Measurements from ENCODE around the gene NCAPD2. TPM values are rescaled to one million over a fixed set of nuclear protein-coding genes. Genes with fewer than 3 reads are reported as not detected.
A peak's percentile ranks its signal among the peaks of the same experiment; 100 is the strongest.

Gene NCAPD2
- total and polyA plus RNA-seq, 2 donors (not counting 3 experiments of a cell fraction or from before 2014, with no cell fraction given): 41.8 to 90.1 TPM

DNA sequence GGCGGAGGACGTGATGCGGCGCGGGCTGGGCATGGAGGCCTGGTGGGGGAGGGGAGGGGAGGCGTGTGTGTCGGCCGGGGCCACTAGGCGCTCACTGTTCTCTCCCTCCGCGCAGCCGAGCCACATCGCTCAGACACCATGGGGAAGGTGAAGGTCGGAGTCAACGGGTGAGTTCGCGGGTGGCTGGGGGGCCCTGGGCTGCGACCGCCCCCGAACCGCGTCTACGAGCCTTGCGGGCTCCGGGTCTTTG lies 40.7 kb downstream of the NCAPD2 start:
- no peaks in the 10 kb centered on the region for H3K9me3 ChIP-seq (replicated peaks; ENCODE audit: control insufficient read depth, insufficient read depth, low read length)
- no TSS peak for BruUV-seq (replicated peaks)
- H4K20me1 ChIP-seq (replicated peaks; ENCODE audit: control insufficient read depth, extremely low read depth, insufficient read depth, low read length): no peaks in the 10 kb centered on the region
- peak overlapping the region; percentile 73 for H3K27ac ChIP-seq (ENCODE audit: insufficient read depth, low read depth, low read length)
- no peak for TF ChIP-seq FOS (IDR thresholded peaks at IDR 0.05; ENCODE audit: borderline replicate concordance, insufficient read depth, low read length)
- no peak for TF ChIP-seq POLR2A (IDR thresholded peaks at IDR 0.05; ENCODE audit: low read depth, low read length)
- no peak for TF ChIP-seq EZH2 (IDR thresholded peaks at IDR 0.05; ENCODE audit: borderline replicate concordance, low read depth, low read length, severe bottlenecking)
- TF ChIP-seq POLR2AphosphoS5 (IDR thresholded peaks at IDR 0.05; ENCODE audit: insufficient read depth, low read depth, low read length): no peak
- TF ChIP-seq GATA2 (IDR thresholded peaks at IDR 0.05; ENCODE audit: insufficient read depth, insufficient read length, low read depth, low read length): no peak
- TF ChIP-seq, protein P1, sequence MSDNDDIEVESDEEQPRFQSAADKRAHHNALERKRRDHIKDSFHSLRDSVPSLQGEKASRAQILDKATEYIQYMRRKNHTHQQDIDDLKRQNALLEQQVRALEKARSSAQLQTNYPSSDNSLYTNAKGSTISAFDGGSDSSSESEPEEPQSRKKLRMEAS (IDR thresholded peaks at IDR 0.05; ENCODE audit: insufficient read depth, insufficient read length): no peak
- no peak for TF ChIP-seq JUN (IDR thresholded peaks at IDR 0.05; ENCODE audit: borderline replicate concordance, insufficient read depth, insufficient read length, low read depth)
- TF ChIP-seq MYC (IDR thresholded peaks at IDR 0.05; ENCODE audit: low read depth, low read length): no peak
- TF ChIP-seq, protein P2, sequence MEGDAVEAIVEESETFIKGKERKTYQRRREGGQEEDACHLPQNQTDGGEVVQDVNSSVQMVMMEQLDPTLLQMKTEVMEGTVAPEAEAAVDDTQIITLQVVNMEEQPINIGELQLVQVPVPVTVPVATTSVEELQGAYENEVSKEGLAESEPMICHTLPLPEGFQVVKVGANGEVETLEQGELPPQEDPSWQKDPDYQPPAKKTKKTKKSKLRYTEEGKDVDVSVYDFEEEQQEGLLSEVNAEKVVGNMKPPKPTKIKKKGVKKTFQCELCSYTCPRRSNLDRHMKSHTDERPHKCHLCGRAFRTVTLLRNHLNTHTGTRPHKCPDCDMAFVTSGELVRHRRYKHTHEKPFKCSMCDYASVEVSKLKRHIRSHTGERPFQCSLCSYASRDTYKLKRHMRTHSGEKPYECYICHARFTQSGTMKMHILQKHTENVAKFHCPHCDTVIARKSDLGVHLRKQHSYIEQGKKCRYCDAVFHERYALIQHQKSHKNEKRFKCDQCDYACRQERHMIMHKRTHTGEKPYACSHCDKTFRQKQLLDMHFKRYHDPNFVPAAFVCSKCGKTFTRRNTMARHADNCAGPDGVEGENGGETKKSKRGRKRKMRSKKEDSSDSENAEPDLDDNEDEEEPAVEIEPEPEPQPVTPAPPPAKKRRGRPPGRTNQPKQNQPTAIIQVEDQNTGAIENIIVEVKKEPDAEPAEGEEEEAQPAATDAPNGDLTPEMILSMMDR (IDR thresholded peaks at IDR 0.05; ENCODE audit: extremely low read depth in 1 of 2, insufficient read depth in 1 of 2, low read depth in 1 of 2, low read length in 2 of 2): no peak
- intact Hi-C loops (cut with micrococcal nuclease) (loop anchor here (1.0 to 2.0 kb wide), 4 partner anchors 20 to 212 kb away; partner anchors contain the start of gene MRPL51), dilution Hi-C loops (cut with MboI; ENCODE audit: extremely low pct_ligation_motif_present, low sequenced_read_pairs) (no loop called here)
- H3K4me2 ChIP-seq (ENCODE audit: insufficient read depth, low read length): peak overlapping the region; percentile 9
- H3K4me1 ChIP-seq (ENCODE audit: control insufficient read depth, extremely low read depth, insufficient read depth, low read length): peaks cover 34% of the 10 kb centered on the region
- H2AFZ ChIP-seq (ENCODE audit: low read depth, low read length): no peak overlapping the region
- FAIRE-seq: no peak
- H3K9ac ChIP-seq (replicated peaks; ENCODE audit: extremely low read depth, insufficient read depth, low read length): peak overlapping the region; percentile 96
- DNase-seq (ENCODE audit: low read depth, low spot score): no peak
- H3K27me3 ChIP-seq (ENCODE audit: control insufficient read depth in 2 of 2, insufficient read depth in 2 of 2, low read length in 2 of 2): no peaks in the 10 kb centered on the region
- no peaks in the 10 kb centered on the region for H3K9me1 ChIP-seq (replicated peaks; ENCODE audit: control insufficient read depth, extremely low read depth, insufficient read depth, low read length)
- H3K36me3 ChIP-seq (ENCODE audit: control insufficient read depth in 2 of 2, extremely low read depth in 1 of 2, insufficient read depth in 2 of 2, low read length in 2 of 2): peaks cover 25 to 34% of the 10 kb centered on the region in 2 experiments
- H3K79me2 ChIP-seq (ENCODE audit: control insufficient read depth, insufficient read depth, low read length): peaks cover 31% of the 10 kb centered on the region
- H3K4me3 ChIP-seq (replicated peaks in 1 of 3; ENCODE audit: insufficient read depth in 1 of 3, low read depth in 1 of 3, low read length in 3 of 3): peak overlapping the region; percentile 68 to 70 (median 68)
- ChIA-PET CTCF (interaction anchor here (0.8 to 1.6 kb wide), 6 partner anchors 18 to 111 kb away, joined by 3 to 5 read pairs (median 4); partner anchors contain the start of gene VAMP1), POLR2A (interaction anchor here (0.7 to 2.4 kb wide), 13 partner anchors 11 to 198 kb away, joined by 3 to 25 read pairs (median 6); partner anchors contain the start of genes MRPL51, VAMP1 and ZNF384)

Measured in endothelial cell of umbilical vein (primary cell).